ENCODE measurements around the gene KCNAB2.

GRCh38 chr1:6039031-6039430, 6.7 kb upstream of the KCNAB2 start:
- TF ChIP-seq CTCF (IDR thresholded peaks at IDR 0.05) (no peak), POLR2A (IDR thresholded peaks at IDR 0.05) (no peak)

Data from Peyer's patch (tissue), 4 donors.